HG02623 (cell line): ENCODE results near the gene RNF212B.
"Not testable (repeated sequence)": the region's sequence is repeated elsewhere in the genome, so short reads cannot be mapped to it uniquely, and the experiment has no call there.

ENCODE experiments used
- ATAC-seq: cut with Tn5 transposase; IDR thresholded peaks from one replicate; pipeline ENCODE4 v1.9.1; 2021; ENCODE audit warnings: moderate library complexity; ENCODE audit not compliant: unreplicated experiment

Gene RNF212B

GRCh38 chr14:23242076-23242475 lies 4.3 kb downstream of the RNF212B start:
- ATAC-seq: no peak

GRCh38 chr14:23243066-23243465 lies 5.3 kb downstream of the RNF212B start:
- no peak for ATAC-seq

- no peak for ATAC-seq
These were observed 7.5 kb downstream of the RNF212B start for GRCh38 chr14:23245282-23245681.

GRCh38 chr14:23248601-23249000 lies 10.9 kb downstream of the RNF212B start:
- ATAC-seq: no peak

GRCh38 chr14:23249824-23250223 lies 12.1 kb downstream of the RNF212B start:
- no peak for ATAC-seq

- no peak for ATAC-seq
These were observed 14.3 kb downstream of the RNF212B start for GRCh38 chr14:23252006-23252405.

- ATAC-seq: no peak
These were observed 14.9 kb downstream of the RNF212B start for GRCh38 chr14:23252420-23253333.

GRCh38 chr14:23258256-23258655 lies 20.5 kb downstream of the RNF212B start:
- ATAC-seq: no peak

GRCh38 chr14:23259426-23259825 lies 21.7 kb downstream of the RNF212B start:
- no peak for ATAC-seq

GRCh38 chr14:23260849-23261248 lies 23.1 kb downstream of the RNF212B start:
- ATAC-seq: not testable (repeated sequence)

- no peak for ATAC-seq
These were observed 31.5 kb downstream of the RNF212B start for GRCh38 chr14:23269193-23269592.

GRCh38 chr14:23275412-23275811 lies 37.7 kb downstream of the RNF212B start:
- no peak for ATAC-seq

GRCh38 chr14:23277189-23277588 lies 39.5 kb downstream of the RNF212B start:
- ATAC-seq: no peak

GRCh38 chr14:23277928-23278327 lies 40.2 kb downstream of the RNF212B start:
- not testable (repeated sequence) for ATAC-seq

- no peak for ATAC-seq
These were observed 43.5 kb downstream of the RNF212B start for GRCh38 chr14:23281247-23281646.

GRCh38 chr14:23284654-23285529 lies 47.2 kb downstream of the RNF212B start:
- ATAC-seq: no peak

GRCh38 chr14:23285530-23286019 lies 47.8 kb downstream of the RNF212B start:
- ATAC-seq: peak; percentile 21

GRCh38 chr14:23286020-23286901 lies 48.5 kb downstream of the RNF212B start, which contains the start of gene HOMEZ:
Gene HOMEZ, minus strand, starts transcription at chr14:23286132. Its CDS starts 180 bp downstream, at chr14:23285952.
- peak; percentile 96 for ATAC-seq

- no peak for ATAC-seq
These were observed 49.3 kb downstream of the RNF212B start for GRCh38 chr14:23286902-23287479.
